Hepatocyte (in vitro differentiated cells): Measurements from ENCODE around the gene SUN2.

Experiments
- EZH2 ChIP-seq: fragments of 200-600 bp; sonication (generic); IDR thresholded peaks from 2 replicates; pipeline ENCODE4 v1.6.1; 2016; ENCODE audit warnings: antibody characterized with exemption, mild to moderate bottlenecking, borderline replicate concordance
- EZH2phosphoT487 ChIP-seq: fragments of 200-600 bp; sonication (generic); IDR thresholded peaks from one replicate; pipeline ENCODE4 v1.6.1; 2018; ENCODE audit warnings: antibody characterized with exemption, mild to moderate bottlenecking, low read depth, moderate library complexity; ENCODE audit not compliant: unreplicated experiment, severe bottlenecking
- TF ChIP-seq, protein P1 (sequence below): fragments of 200-600 bp; sonication (generic); IDR thresholded peaks from 2 replicates; pipeline ENCODE4 v1.5.1; 2016; ENCODE audit warnings: antibody characterized with exemption, mild to moderate bottlenecking; ENCODE audit not compliant: poor library complexity

DNA sequence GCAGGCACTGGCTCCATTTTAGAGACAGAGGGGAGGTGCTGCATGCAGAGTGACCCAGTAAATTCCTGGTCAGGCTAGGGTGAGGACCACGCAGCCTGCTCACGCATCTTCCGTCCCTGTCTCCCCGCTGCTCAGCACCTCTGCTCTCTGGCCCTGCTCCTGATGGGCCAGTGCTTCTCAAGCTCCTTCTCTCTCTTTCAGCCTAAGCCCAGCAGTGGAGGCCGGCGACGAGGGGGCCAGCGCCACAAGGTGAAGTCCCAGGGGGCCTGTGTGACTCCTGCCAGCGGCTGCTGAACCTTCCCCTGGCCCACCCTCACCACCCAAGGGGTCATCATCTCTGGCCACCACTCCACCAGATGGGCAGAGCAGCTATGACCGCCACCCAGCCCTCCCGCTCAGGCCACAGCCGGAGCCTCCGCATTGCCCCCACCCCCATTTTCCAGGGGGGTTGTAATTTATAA is 25.4 kb downstream of the SUN2 start:
- TF ChIP-seq, protein P1, sequence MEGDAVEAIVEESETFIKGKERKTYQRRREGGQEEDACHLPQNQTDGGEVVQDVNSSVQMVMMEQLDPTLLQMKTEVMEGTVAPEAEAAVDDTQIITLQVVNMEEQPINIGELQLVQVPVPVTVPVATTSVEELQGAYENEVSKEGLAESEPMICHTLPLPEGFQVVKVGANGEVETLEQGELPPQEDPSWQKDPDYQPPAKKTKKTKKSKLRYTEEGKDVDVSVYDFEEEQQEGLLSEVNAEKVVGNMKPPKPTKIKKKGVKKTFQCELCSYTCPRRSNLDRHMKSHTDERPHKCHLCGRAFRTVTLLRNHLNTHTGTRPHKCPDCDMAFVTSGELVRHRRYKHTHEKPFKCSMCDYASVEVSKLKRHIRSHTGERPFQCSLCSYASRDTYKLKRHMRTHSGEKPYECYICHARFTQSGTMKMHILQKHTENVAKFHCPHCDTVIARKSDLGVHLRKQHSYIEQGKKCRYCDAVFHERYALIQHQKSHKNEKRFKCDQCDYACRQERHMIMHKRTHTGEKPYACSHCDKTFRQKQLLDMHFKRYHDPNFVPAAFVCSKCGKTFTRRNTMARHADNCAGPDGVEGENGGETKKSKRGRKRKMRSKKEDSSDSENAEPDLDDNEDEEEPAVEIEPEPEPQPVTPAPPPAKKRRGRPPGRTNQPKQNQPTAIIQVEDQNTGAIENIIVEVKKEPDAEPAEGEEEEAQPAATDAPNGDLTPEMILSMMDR: no peak
- TF ChIP-seq EZH2: no peak
- no peak for TF ChIP-seq EZH2phosphoT487
